ENCODE results near the gene PDZRN3.

DNA sequence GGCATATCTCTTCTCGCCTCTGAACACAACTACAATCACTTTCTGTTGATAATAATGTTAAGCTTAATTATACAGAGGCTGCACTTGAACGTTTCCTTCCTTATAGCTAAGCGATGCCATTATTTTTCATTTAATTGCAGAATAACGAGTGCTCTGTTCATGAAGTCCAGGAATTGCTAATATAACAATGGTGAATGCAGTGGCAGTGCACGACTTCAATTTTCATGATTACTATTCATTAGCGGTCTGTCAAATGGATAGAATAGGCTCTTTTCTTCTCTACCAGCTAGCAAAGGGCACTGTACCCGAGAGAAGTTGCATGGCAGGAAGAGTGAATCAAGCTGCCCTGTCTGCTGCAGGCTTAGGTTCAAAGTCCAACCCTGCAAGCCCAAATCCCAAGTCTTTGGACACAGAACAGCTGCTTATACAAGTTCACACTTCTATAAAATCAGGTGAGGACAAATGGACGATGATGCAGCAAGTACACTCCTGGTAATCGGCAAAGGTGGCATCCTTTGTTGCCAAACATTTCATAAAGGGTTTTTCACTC, 75.6 kb downstream of the PDZRN3 start:
- TF ChIP-seq CHD4 (IDR thresholded peaks at IDR 0.05; ENCODE audit: borderline replicate concordance, low read length) (no peak), TARDBP (CRISPR knock-in tag; IDR thresholded peaks at IDR 0.05) (no peak), SMARCE1 (IDR thresholded peaks at IDR 0.05; ENCODE audit: borderline replicate concordance) (no peak), AHR (CRISPR knock-in tag; IDR thresholded peaks at IDR 0.05) (no peak), ZNF569 (CRISPR knock-in tag; IDR thresholded peaks at IDR 0.05; ENCODE audit: borderline replicate concordance) (no peak), CREB1 (IDR thresholded peaks at IDR 0.05) (no peak), CREB1 (CRISPR knock-in tag; IDR thresholded peaks at IDR 0.05) (no peak), NFE2L1 (CRISPR knock-in tag; IDR thresholded peaks at IDR 0.05; ENCODE audit: borderline replicate concordance) (no peak), STAT5B (CRISPR knock-in tag; IDR thresholded peaks at IDR 0.05) (no peak)
- TF ChIP-seq, protein P1, sequence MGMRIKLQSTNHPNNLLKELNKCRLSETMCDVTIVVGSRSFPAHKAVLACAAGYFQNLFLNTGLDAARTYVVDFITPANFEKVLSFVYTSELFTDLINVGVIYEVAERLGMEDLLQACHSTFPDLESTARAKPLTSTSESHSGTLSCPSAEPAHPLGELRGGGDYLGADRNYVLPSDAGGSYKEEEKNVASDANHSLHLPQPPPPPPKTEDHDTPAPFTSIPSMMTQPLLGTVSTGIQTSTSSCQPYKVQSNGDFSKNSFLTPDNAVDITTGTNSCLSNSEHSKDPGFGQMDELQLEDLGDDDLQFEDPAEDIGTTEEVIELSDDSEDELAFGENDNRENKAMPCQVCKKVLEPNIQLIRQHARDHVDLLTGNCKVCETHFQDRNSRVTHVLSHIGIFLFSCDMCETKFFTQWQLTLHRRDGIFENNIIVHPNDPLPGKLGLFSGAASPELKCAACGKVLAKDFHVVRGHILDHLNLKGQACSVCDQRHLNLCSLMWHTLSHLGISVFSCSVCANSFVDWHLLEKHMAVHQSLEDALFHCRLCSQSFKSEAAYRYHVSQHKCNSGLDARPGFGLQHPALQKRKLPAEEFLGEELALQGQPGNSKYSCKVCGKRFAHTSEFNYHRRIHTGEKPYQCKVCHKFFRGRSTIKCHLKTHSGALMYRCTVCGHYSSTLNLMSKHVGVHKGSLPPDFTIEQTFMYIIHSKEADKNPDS (CRISPR knock-in tag; IDR thresholded peaks at IDR 0.05), result no peak
- TF ChIP-seq, protein P2, sequence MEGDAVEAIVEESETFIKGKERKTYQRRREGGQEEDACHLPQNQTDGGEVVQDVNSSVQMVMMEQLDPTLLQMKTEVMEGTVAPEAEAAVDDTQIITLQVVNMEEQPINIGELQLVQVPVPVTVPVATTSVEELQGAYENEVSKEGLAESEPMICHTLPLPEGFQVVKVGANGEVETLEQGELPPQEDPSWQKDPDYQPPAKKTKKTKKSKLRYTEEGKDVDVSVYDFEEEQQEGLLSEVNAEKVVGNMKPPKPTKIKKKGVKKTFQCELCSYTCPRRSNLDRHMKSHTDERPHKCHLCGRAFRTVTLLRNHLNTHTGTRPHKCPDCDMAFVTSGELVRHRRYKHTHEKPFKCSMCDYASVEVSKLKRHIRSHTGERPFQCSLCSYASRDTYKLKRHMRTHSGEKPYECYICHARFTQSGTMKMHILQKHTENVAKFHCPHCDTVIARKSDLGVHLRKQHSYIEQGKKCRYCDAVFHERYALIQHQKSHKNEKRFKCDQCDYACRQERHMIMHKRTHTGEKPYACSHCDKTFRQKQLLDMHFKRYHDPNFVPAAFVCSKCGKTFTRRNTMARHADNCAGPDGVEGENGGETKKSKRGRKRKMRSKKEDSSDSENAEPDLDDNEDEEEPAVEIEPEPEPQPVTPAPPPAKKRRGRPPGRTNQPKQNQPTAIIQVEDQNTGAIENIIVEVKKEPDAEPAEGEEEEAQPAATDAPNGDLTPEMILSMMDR (CRISPR knock-in tag; IDR thresholded peaks at IDR 0.05), result no peak
- TF ChIP-seq, protein P3, sequence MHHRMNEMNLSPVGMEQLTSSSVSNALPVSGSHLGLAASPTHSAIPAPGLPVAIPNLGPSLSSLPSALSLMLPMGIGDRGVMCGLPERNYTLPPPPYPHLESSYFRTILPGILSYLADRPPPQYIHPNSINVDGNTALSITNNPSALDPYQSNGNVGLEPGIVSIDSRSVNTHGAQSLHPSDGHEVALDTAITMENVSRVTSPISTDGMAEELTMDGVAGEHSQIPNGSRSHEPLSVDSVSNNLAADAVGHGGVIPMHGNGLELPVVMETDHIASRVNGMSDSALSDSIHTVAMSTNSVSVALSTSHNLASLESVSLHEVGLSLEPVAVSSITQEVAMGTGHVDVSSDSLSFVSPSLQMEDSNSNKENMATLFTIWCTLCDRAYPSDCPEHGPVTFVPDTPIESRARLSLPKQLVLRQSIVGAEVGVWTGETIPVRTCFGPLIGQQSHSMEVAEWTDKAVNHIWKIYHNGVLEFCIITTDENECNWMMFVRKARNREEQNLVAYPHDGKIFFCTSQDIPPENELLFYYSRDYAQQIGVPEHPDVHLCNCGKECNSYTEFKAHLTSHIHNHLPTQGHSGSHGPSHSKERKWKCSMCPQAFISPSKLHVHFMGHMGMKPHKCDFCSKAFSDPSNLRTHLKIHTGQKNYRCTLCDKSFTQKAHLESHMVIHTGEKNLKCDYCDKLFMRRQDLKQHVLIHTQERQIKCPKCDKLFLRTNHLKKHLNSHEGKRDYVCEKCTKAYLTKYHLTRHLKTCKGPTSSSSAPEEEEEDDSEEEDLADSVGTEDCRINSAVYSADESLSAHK (CRISPR knock-in tag; IDR thresholded peaks at IDR 0.05; ENCODE audit: borderline replicate concordance), result no peak
- TF ChIP-seq, protein P4, sequence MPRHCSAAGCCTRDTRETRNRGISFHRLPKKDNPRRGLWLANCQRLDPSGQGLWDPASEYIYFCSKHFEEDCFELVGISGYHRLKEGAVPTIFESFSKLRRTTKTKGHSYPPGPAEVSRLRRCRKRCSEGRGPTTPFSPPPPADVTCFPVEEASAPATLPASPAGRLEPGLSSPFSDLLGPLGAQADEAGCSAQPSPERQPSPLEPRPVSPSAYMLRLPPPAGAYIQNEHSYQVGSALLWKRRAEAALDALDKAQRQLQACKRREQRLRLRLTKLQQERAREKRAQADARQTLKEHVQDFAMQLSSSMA (CRISPR knock-in tag; IDR thresholded peaks at IDR 0.05), result no peak
- TF ChIP-seq, protein P5, sequence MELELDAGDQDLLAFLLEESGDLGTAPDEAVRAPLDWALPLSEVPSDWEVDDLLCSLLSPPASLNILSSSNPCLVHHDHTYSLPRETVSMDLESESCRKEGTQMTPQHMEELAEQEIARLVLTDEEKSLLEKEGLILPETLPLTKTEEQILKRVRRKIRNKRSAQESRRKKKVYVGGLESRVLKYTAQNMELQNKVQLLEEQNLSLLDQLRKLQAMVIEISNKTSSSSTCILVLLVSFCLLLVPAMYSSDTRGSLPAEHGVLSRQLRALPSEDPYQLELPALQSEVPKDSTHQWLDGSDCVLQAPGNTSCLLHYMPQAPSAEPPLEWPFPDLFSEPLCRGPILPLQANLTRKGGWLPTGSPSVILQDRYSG (CRISPR knock-in tag; IDR thresholded peaks at IDR 0.05), result no peak
- TF ChIP-seq, protein P6, sequence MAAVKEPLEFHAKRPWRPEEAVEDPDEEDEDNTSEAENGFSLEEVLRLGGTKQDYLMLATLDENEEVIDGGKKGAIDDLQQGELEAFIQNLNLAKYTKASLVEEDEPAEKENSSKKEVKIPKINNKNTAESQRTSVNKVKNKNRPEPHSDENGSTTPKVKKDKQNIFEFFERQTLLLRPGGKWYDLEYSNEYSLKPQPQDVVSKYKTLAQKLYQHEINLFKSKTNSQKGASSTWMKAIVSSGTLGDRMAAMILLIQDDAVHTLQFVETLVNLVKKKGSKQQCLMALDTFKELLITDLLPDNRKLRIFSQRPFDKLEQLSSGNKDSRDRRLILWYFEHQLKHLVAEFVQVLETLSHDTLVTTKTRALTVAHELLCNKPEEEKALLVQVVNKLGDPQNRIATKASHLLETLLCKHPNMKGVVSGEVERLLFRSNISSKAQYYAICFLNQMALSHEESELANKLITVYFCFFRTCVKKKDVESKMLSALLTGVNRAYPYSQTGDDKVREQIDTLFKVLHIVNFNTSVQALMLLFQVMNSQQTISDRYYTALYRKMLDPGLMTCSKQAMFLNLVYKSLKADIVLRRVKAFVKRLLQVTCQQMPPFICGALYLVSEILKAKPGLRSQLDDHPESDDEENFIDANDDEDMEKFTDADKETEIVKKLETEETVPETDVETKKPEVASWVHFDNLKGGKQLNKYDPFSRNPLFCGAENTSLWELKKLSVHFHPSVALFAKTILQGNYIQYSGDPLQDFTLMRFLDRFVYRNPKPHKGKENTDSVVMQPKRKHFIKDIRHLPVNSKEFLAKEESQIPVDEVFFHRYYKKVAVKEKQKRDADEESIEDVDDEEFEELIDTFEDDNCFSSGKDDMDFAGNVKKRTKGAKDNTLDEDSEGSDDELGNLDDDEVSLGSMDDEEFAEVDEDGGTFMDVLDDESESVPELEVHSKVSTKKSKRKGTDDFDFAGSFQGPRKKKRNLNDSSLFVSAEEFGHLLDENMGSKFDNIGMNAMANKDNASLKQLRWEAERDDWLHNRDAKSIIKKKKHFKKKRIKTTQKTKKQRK (IDR thresholded peaks at IDR 0.05; ENCODE audit: low read length), result no peak

All from HepG2 (cell line).